Osteocyte (in vitro differentiated cells): ENCODE measurements around the gene TMEM208. TPM values are rescaled to one million over a fixed set of nuclear protein-coding genes. Genes with fewer than 3 reads are reported as not detected.

Experiments
- DNase-seq: peaks from one replicate; pipeline ENCODE4 v3.0.0; 2021; ENCODE audit warnings: mixed read lengths; ENCODE audit not compliant: unreplicated experiment; ENCODE audit errors: extremely low spot score
- H3K27ac Mint-ChIP-seq: one replicate; pipeline ENCODE4 v1.8.0; 2021; ENCODE audit warnings: mild to moderate bottlenecking, mixed read lengths; ENCODE audit not compliant: unreplicated experiment
- H3K27me3 Mint-ChIP-seq: one replicate; pipeline ENCODE4 v1.8.0; 2021; ENCODE audit warnings: mixed read lengths; ENCODE audit not compliant: unreplicated experiment
- H3K36me3 Mint-ChIP-seq: one replicate; pipeline ENCODE4 v1.8.0; 2021; ENCODE audit warnings: mixed read lengths; ENCODE audit not compliant: unreplicated experiment
- H3K4me1 Mint-ChIP-seq: one replicate; pipeline ENCODE4 v1.8.0; 2021; ENCODE audit warnings: mixed read lengths; ENCODE audit not compliant: unreplicated experiment
- H3K4me3 Mint-ChIP-seq: one replicate; pipeline ENCODE4 v1.8.0; 2021; ENCODE audit warnings: mild to moderate bottlenecking, moderate library complexity, mixed read lengths; ENCODE audit not compliant: unreplicated experiment
- H3K9me3 Mint-ChIP-seq: one replicate; pipeline ENCODE4 v1.8.0; 2021; ENCODE audit warnings: mixed read lengths; ENCODE audit not compliant: unreplicated experiment
- CTCF ChIP-seq: fragments of 200-600 bp; sonication (generic); IDR thresholded peaks from 2 replicates; pipeline ENCODE4 v1.5.0; 2021; ENCODE audit warnings: antibody characterized with exemption, mild to moderate bottlenecking, moderate library complexity
- total RNA-seq: library from RNA; stranded (reverse); gene quantifications from 2 replicates; pipeline ENCODE4 v1.2.1, GENCODE V29; 2021

TMEM208 gene
- total RNA-seq, 1 donor from 2014 or later: 41.0 TPM

- TF ChIP-seq CTCF: no peak
- Mint-ChIP-seq H3K4me1 (peaks cover 54% of the 10 kb centered on the region), H3K9me3 (no peaks in the 10 kb centered on the region), H3K27me3 (no peaks in the 10 kb centered on the region), H3K27ac (peak overlapping the region; percentile 95), H3K36me3 (peaks cover 19% of the 10 kb centered on the region), H3K4me3 (peak overlapping the region; percentile 24)
- DNase-seq: no peak
Observed at GRCh38 chr16:67241008-67241900, 14.3 kb downstream of the TMEM208 start.

- DNase-seq: no peak
- no peaks in the 10 kb centered on the region for H3K9me3 Mint-ChIP-seq
- no peak for TF ChIP-seq CTCF
- no peaks in the 10 kb centered on the region for H3K27me3 Mint-ChIP-seq
- no peak overlapping the region for H3K4me3 Mint-ChIP-seq
- peaks cover 54% of the 10 kb centered on the region for H3K4me1 Mint-ChIP-seq
- peak overlapping the region; percentile 95 for H3K27ac Mint-ChIP-seq
- peaks cover 14% of the 10 kb centered on the region for H3K36me3 Mint-ChIP-seq
Observed at GRCh38 chr16:67242138-67242730, 15.3 kb downstream of the TMEM208 start.

- peaks cover 5% of the 10 kb centered on the region for H3K36me3 Mint-ChIP-seq
- H3K4me3 Mint-ChIP-seq: no peak overlapping the region
- H3K9me3 Mint-ChIP-seq: no peaks in the 10 kb centered on the region
- peak overlapping the region; percentile 95 for H3K27ac Mint-ChIP-seq
- no peak for TF ChIP-seq CTCF
- no peak for DNase-seq
- peaks cover 63% of the 10 kb centered on the region for H3K4me1 Mint-ChIP-seq
- H3K27me3 Mint-ChIP-seq: no peaks in the 10 kb centered on the region
Observed at GRCh38 chr16:67243481-67243880, 16.6 kb downstream of the TMEM208 start.

- H3K27me3 Mint-ChIP-seq: no peaks in the 10 kb centered on the region
- peaks cover 68% of the 10 kb centered on the region for H3K4me1 Mint-ChIP-seq
- H3K9me3 Mint-ChIP-seq: no peaks in the 10 kb centered on the region
- DNase-seq: no peak
- no peak for TF ChIP-seq CTCF
- peak overlapping the region; percentile 85 for H3K4me3 Mint-ChIP-seq
- peak overlapping the region; percentile 95 for H3K27ac Mint-ChIP-seq
- H3K36me3 Mint-ChIP-seq: no peaks in the 10 kb centered on the region
Observed at GRCh38 chr16:67244387-67245185, 17.7 kb downstream of the TMEM208 start.
